ENCODE results near the gene TGFBI. TPM values are rescaled to one million over a fixed set of nuclear protein-coding genes. Genes with fewer than 3 reads are reported as not detected.

TGFBI gene
- total and polyA plus RNA-seq, 9 of the 15 experiments (the other 6 are each of a cell fraction or from before 2014, with no cell fraction given), result 0.05 to 0.62 (median 0.08) TPM; not detected in 6

DNA sequence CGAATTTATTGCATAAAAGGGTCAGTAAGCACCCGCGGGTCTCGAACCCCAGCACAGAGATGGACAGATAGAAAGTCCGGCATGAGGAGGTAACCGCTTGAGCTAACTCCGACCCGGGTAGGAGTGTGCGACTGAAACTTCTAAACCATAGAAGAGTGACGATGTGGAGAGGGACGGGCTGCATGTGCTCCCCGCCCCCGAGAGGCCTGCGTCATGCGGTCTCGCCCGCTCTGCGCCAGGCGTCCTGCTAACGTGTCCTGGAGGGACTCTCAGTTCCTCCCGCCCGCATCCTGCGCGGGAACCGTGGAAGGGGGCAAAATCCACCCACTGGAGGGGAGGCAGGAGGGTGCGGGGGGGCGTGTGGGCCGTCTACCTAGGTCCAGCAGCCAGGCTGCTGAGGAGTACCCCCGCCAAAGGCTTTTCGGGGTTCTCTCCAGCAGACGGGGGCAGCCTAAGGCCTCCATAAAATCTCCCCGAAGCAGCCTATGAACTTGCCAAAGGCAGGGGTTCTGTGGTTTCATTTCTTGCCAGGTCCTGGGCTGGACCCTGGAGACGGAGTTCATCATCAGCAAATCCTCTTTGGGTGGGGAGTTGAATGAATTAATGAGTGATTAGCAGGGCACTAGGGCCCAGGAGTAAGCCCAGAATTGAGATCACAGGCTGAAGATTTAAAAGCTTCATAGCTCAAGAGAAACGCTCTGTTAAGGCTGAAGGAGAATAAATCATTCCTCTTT is 51.9 kb downstream of the TGFBI start (continued):
- TF ChIP-seq, protein P1, sequence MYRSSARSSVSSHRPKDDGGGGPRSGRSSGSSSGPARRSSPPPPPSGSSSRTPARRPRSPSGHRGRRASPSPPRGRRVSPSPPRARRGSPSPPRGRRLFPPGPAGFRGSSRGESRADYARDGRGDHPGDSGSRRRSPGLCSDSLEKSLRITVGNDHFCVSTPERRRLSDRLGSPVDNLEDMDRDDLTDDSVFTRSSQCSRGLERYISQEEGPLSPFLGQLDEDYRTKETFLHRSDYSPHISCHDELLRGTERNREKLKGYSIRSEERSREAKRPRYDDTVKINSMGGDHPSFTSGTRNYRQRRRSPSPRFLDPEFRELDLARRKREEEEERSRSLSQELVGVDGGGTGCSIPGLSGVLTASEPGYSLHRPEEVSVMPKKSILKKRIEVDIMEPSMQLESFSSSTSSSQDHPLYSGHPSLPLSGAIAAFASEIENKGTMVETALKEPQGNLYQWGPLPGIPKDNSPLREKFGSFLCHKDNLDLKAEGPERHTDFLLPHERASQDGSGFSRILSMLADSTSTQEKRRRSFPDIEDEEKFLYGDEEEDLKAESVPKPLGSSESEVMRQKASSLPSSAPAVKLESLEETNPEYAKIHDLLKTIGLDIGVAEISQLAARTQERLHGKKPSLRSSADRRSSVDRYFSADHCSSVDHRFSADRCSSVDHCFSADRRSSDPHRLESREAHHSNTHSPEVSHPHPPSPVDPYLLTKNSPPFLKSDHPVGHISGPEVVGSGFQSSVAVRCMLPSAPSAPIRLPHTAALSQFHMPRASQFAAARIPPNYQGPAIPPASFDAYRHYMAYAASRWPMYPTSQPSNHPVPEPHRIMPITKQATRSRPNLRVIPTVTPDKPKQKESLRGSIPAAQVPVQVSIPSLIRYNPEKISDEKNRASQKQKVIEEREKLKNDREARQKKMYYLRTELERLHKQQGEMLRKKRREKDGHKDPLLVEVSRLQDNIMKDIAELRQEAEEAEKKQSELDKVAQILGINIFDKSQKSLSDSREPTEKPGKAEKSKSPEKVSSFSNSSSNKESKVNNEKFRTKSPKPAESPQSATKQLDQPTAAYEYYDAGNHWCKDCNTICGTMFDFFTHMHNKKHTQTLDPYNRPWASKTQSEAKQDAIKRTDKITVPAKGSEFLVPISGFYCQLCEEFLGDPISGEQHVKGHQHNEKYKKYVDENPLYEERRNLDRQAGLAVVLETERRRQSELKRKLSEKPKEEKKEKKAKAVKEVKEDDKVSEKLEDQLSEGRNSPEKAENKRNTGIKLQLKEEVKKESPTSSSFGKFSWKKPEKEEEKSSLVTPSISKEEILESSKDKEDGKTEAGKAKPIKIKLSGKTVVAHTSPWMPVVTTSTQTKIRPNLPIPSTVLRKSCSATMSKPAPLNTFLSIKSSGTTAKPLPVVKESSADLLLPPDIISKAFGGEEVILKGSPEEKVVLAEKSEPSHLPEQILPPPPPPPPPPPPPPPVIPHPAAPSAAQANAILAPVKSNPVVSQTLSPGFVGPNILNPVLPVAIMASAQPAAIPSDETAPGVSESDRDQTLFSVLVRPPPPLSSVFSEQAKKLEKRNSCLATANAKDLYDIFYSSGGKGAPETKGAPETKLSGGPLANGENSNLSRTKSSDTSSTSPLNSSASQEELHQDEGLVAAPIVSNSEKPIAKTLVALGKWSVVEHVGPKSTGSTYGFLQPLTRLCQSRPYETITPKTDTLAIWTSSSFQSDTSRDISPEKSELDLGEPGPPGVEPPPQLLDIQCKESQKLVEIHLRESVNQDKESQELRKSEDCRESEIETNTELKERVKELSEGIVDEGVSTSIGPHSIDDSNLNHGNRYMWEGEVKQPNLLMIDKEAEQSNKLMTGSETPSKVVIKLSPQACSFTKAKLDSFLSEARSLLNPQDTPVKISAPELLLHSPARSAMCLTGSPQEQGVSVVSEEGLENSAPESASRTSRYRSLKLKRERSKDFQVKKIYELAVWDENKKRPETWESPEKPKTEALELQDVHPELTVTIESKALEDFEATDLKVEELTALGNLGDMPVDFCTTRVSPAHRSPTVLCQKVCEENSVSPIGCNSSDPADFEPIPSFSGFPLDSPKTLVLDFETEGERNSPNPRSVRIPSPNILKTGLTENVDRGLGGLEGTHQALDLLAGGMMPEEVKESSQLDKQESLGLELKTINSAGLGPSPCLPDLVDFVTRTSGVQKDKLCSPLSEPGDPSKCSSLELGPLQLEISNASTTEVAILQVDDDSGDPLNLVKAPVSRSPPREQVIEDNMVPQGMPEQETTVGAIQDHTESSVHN (IDR thresholded peaks at IDR 0.05; ENCODE audit: borderline replicate concordance in 1 of 2, low read depth in 1 of 2), result no peak
- TF ChIP-seq CXXC5 (CRISPR knock-in tag; IDR thresholded peaks at IDR 0.05) (peak; percentile 78), SMARCE1 (IDR thresholded peaks at IDR 0.05) (no peak), PHF8 (IDR thresholded peaks at IDR 0.05; ENCODE audit: borderline replicate concordance, low read length) (peak; percentile 92), HNRNPUL1 (IDR thresholded peaks at IDR 0.05; ENCODE audit: low read length) (no peak), ZNF76 (CRISPR knock-in tag; IDR thresholded peaks at IDR 0.05; ENCODE audit: borderline replicate concordance) (no peak), PRPF4 (IDR thresholded peaks at IDR 0.05; ENCODE audit: insufficient read depth, low read depth, low read length, poor library complexity, severe bottlenecking) (no peak)
- TF ChIP-seq, protein P2, sequence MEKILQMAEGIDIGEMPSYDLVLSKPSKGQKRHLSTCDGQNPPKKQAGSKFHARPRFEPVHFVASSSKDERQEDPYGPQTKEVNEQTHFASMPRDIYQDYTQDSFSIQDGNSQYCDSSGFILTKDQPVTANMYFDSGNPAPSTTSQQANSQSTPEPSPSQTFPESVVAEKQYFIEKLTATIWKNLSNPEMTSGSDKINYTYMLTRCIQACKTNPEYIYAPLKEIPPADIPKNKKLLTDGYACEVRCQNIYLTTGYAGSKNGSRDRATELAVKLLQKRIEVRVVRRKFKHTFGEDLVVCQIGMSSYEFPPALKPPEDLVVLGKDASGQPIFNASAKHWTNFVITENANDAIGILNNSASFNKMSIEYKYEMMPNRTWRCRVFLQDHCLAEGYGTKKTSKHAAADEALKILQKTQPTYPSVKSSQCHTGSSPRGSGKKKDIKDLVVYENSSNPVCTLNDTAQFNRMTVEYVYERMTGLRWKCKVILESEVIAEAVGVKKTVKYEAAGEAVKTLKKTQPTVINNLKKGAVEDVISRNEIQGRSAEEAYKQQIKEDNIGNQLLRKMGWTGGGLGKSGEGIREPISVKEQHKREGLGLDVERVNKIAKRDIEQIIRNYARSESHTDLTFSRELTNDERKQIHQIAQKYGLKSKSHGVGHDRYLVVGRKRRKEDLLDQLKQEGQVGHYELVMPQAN (IDR thresholded peaks at IDR 0.05; ENCODE audit: borderline replicate concordance), result no peak
